ENCODE data around the gene ACP1.

The ACP1 gene

GRCh38 chr2:282371-283263 lies 17.9 kb downstream of the ACP1 start:
- DNase-seq = no peak

GRCh38 chr2:283996-284794 lies 19.4 kb downstream of the ACP1 start:
- DNase-seq = no peak

- no peak for DNase-seq
Observed at GRCh38 chr2:284896-285492, 20.2 kb downstream of the ACP1 start.

GRCh38 chr2:285531-285930 lies 20.8 kb downstream of the ACP1 start:
- no peak for DNase-seq

- DNase-seq = no peak
Observed at GRCh38 chr2:286035-286434, 21.3 kb downstream of the ACP1 start.

GRCh38 chr2:286774-287392 lies 22.1 kb downstream of the ACP1 start:
- no peak for DNase-seq

GRCh38 chr2:287471-287885 lies 22.7 kb downstream of the ACP1 start:
- no peak for DNase-seq

- DNase-seq = no peak
Observed at GRCh38 chr2:287911-288757, 23.4 kb downstream of the ACP1 start, which contains the start of gene ALKAL2. TSS of gene ALKAL2 (minus strand) at chr2:288091. CDS start at chr2:287835, 256 bp downstream.

- no peak for DNase-seq
Observed at GRCh38 chr2:288758-289361, 24.1 kb downstream of the ACP1 start.

GRCh38 chr2:289362-290089 lies 24.8 kb downstream of the ACP1 start:
- DNase-seq = no peak

- DNase-seq = peak; percentile 49
Observed at GRCh38 chr2:290090-290722, 25.5 kb downstream of the ACP1 start.

GRCh38 chr2:295090-295489 lies 30.3 kb downstream of the ACP1 start:
- DNase-seq = no peak

GRCh38 chr2:296354-296753 lies 31.6 kb downstream of the ACP1 start:
- DNase-seq = no peak

- no peak for DNase-seq
Observed at GRCh38 chr2:305366-305765, 40.6 kb downstream of the ACP1 start.

GRCh38 chr2:309148-309953 lies 44.6 kb downstream of the ACP1 start:
- no peak for DNase-seq

GRCh38 chr2:309954-310510 lies 45.3 kb downstream of the ACP1 start:
- no peak for DNase-seq

- no peak for DNase-seq
Observed at GRCh38 chr2:310994-311393, 46.2 kb downstream of the ACP1 start.

GRCh38 chr2:313991-314390 lies 49.2 kb downstream of the ACP1 start:
- no peak for DNase-seq

Measured in stimulated activated CD4-positive, alpha-beta T cell treated with anti-CD3 and anti-CD28 coated beads, Interleukin-12 subunit alpha, Interleukin-12 subunit beta, amount 100 ng/mL, for 4 hours (primary cell).